ENCODE results near the gene CD180. TPM values are rescaled to one million over a fixed set of nuclear protein-coding genes. Genes with fewer than 3 reads are reported as not detected.
A peak's percentile ranks its signal among the peaks of the same experiment; 100 is the strongest.
"Not testable (repeated sequence)": the region's sequence is repeated elsewhere in the genome, so short reads cannot be mapped to it uniquely, and the experiment has no call there.

CD180 gene
- total RNA-seq, 2 experiments from 2014 or later, result 14.4 to 15.7 TPM

- intact Hi-C loops (cut with micrococcal nuclease; ENCODE audit: unreplicated experiment), result no loop called here
- Histone ChIP-seq H3K9me2 (ENCODE audit: insufficient read depth, low read length) (no peaks in the 10 kb centered on the region), H3K4me3 (ENCODE audit: low read depth, low read length, poor library complexity, severe bottlenecking) (no peak overlapping the region), H3K4me1 (ENCODE audit: insufficient read depth, low read length, poor library complexity, severe bottlenecking) (no peaks in the 10 kb centered on the region), H3K79me2 (ENCODE audit: insufficient read depth, low read depth, low read length) (no peaks in the 10 kb centered on the region), H3K9me3 (ENCODE audit: low read length) (peaks cover 25% of the 10 kb centered on the region), H3K4me2 (ENCODE audit: low read length) (no peak overlapping the region), H3K27ac (ENCODE audit: low read depth, low read length, poor library complexity, severe bottlenecking) (no peak overlapping the region), H2AFZ (ENCODE audit: low read length) (no peak overlapping the region), H4K20me1 (ENCODE audit: insufficient read depth, low read length) (no peaks in the 10 kb centered on the region), H3K36me3 (ENCODE audit: insufficient read depth, low read length) (peaks cover 73% of the 10 kb centered on the region)
- BruUV-seq (replicated peaks), result no TSS peak
- POLR2A ChIA-PET, result interaction anchor here (1.2 kb wide), 1 partner anchor 13 kb away, joined by 3 read pairs; no protein-coding TSS in a partner anchor
- no peak for DNase-seq (ENCODE audit: low spot score)
- CTCF ChIA-PET (ENCODE audit: unreplicated experiment), result no interaction called here
- TF ChIP-seq CTCF (conservative IDR thresholded peaks at IDR 0.05; ENCODE audit: low read length), result no peak
- no peak for TF ChIP-seq EZH2phosphoT487 (IDR thresholded peaks at IDR 0.05; ENCODE audit: borderline replicate concordance, low read depth, low read length)
Measured at GRCh38 chr5:67178085-67178484, 18.5 kb downstream of the CD180 start.

GRCh38 chr5:67176936-67177335 is 19.7 kb downstream of the CD180 start:
- POLR2A ChIA-PET, result no interaction called here
- Histone ChIP-seq H3K27ac (ENCODE audit: low read depth, low read length, poor library complexity, severe bottlenecking) (no peak overlapping the region), H3K4me1 (ENCODE audit: insufficient read depth, low read length, poor library complexity, severe bottlenecking) (no peaks in the 10 kb centered on the region), H3K36me3 (ENCODE audit: insufficient read depth, low read length) (peaks cover 61% of the 10 kb centered on the region), H3K4me3 (ENCODE audit: low read depth, low read length, poor library complexity, severe bottlenecking) (no peak overlapping the region), H3K9me2 (ENCODE audit: insufficient read depth, low read length) (no peaks in the 10 kb centered on the region), H3K9me3 (ENCODE audit: low read length) (peaks cover 25% of the 10 kb centered on the region), H3K79me2 (ENCODE audit: insufficient read depth, low read depth, low read length) (no peaks in the 10 kb centered on the region), H3K4me2 (ENCODE audit: low read length) (no peak overlapping the region), H2AFZ (ENCODE audit: low read length) (no peak overlapping the region), H4K20me1 (ENCODE audit: insufficient read depth, low read length) (no peaks in the 10 kb centered on the region)
- TF ChIP-seq EZH2phosphoT487 (IDR thresholded peaks at IDR 0.05; ENCODE audit: borderline replicate concordance, low read depth, low read length) (no peak), CTCF (conservative IDR thresholded peaks at IDR 0.05; ENCODE audit: low read length) (no peak)
- BruUV-seq (replicated peaks), result no TSS peak
- intact Hi-C loops (cut with micrococcal nuclease; ENCODE audit: unreplicated experiment), result no loop called here
- CTCF ChIA-PET (ENCODE audit: unreplicated experiment), result no interaction called here
- DNase-seq (ENCODE audit: low spot score), result peak; percentile 37

- H2AFZ ChIP-seq (ENCODE audit: low read length), result no peak overlapping the region
- H4K20me1 ChIP-seq (ENCODE audit: insufficient read depth, low read length), result no peaks in the 10 kb centered on the region
- peaks cover 35% of the 10 kb centered on the region for H3K36me3 ChIP-seq (ENCODE audit: insufficient read depth, low read length)
- H3K4me2 ChIP-seq (ENCODE audit: low read length), result no peak overlapping the region
- H3K4me1 ChIP-seq (ENCODE audit: insufficient read depth, low read length, poor library complexity, severe bottlenecking), result no peaks in the 10 kb centered on the region
- no peak overlapping the region for H3K27ac ChIP-seq (ENCODE audit: low read depth, low read length, poor library complexity, severe bottlenecking)
- no peaks in the 10 kb centered on the region for H3K79me2 ChIP-seq (ENCODE audit: insufficient read depth, low read depth, low read length)
- intact Hi-C loops (cut with micrococcal nuclease; ENCODE audit: unreplicated experiment), result no loop called here
- H3K9me2 ChIP-seq (ENCODE audit: insufficient read depth, low read length), result no peaks in the 10 kb centered on the region
- POLR2A ChIA-PET, result interaction anchor here (0.7 to 1.6 kb wide), 3 partner anchors 26 to 39 kb away, joined by 3 to 6 read pairs (median 3); no protein-coding TSS in a partner anchor
- no peak for TF ChIP-seq CTCF (conservative IDR thresholded peaks at IDR 0.05; ENCODE audit: low read length)
- no peak for TF ChIP-seq EZH2phosphoT487 (IDR thresholded peaks at IDR 0.05; ENCODE audit: borderline replicate concordance, low read depth, low read length)
- BruUV-seq (replicated peaks), result no TSS peak
- no peak overlapping the region for H3K4me3 ChIP-seq (ENCODE audit: low read depth, low read length, poor library complexity, severe bottlenecking)
- CTCF ChIA-PET (ENCODE audit: unreplicated experiment), result no interaction called here
- DNase-seq (ENCODE audit: low spot score), result no peak
- H3K9me3 ChIP-seq (ENCODE audit: low read length), result peaks cover 25% of the 10 kb centered on the region
Measured at GRCh38 chr5:67173959-67174358, 22.6 kb downstream of the CD180 start.

GRCh38 chr5:67173351-67173750 is 23.2 kb downstream of the CD180 start:
- H3K4me1 ChIP-seq (ENCODE audit: insufficient read depth, low read length, poor library complexity, severe bottlenecking); H3K4me3 ChIP-seq (ENCODE audit: low read depth, low read length, poor library complexity, severe bottlenecking); CTCF ChIA-PET (ENCODE audit: unreplicated experiment); H3K9me2 ChIP-seq (ENCODE audit: insufficient read depth, low read length); H3K79me2 ChIP-seq (ENCODE audit: insufficient read depth, low read depth, low read length); intact Hi-C loops (cut with micrococcal nuclease; ENCODE audit: unreplicated experiment); DNase-seq (ENCODE audit: low spot score); BruUV-seq (replicated peaks); H2AFZ ChIP-seq (ENCODE audit: low read length); H3K4me2 ChIP-seq (ENCODE audit: low read length); H3K27ac ChIP-seq (ENCODE audit: low read depth, low read length, poor library complexity, severe bottlenecking); POLR2A ChIA-PET; H4K20me1 ChIP-seq (ENCODE audit: insufficient read depth, low read length): not testable (repeated sequence)
- H3K9me3 ChIP-seq (ENCODE audit: low read length), result peaks cover 19% of the 10 kb centered on the region
- H3K36me3 ChIP-seq (ENCODE audit: insufficient read depth, low read length), result peaks cover 28% of the 10 kb centered on the region

Data from OCI-LY7 (cell line).